Measurements from ENCODE around the gene PARVG. TPM values are rescaled to one million over a fixed set of nuclear protein-coding genes. Genes with fewer than 3 reads are reported as not detected.

PARVG gene
- total and polyA plus RNA-seq, 2 of the 8 experiments (the other 6 are each of a cell fraction or from before 2014, with no cell fraction given) = 0.37 to 1.5 TPM

DNA sequence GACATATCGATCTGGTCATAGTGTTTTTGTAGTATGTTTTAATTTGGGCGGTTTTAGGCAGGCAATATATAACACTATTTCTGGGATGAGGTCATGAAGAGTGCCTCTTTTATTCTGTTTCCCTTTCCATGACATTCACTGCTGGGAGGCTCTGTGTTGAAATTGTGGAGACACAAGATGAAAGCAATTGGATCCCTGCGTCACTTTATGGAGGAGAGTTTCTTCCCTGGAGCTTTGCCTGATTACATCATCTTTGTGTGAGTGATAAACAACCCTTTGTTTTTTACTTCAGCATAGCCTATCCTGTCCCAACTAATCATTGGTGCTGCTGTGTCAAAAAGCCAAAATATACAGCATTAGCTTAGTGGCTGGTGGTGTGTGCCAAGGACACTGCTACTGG is 48.6 kb downstream of the PARVG start (continued):
- TF ChIP-seq, protein P1, sequence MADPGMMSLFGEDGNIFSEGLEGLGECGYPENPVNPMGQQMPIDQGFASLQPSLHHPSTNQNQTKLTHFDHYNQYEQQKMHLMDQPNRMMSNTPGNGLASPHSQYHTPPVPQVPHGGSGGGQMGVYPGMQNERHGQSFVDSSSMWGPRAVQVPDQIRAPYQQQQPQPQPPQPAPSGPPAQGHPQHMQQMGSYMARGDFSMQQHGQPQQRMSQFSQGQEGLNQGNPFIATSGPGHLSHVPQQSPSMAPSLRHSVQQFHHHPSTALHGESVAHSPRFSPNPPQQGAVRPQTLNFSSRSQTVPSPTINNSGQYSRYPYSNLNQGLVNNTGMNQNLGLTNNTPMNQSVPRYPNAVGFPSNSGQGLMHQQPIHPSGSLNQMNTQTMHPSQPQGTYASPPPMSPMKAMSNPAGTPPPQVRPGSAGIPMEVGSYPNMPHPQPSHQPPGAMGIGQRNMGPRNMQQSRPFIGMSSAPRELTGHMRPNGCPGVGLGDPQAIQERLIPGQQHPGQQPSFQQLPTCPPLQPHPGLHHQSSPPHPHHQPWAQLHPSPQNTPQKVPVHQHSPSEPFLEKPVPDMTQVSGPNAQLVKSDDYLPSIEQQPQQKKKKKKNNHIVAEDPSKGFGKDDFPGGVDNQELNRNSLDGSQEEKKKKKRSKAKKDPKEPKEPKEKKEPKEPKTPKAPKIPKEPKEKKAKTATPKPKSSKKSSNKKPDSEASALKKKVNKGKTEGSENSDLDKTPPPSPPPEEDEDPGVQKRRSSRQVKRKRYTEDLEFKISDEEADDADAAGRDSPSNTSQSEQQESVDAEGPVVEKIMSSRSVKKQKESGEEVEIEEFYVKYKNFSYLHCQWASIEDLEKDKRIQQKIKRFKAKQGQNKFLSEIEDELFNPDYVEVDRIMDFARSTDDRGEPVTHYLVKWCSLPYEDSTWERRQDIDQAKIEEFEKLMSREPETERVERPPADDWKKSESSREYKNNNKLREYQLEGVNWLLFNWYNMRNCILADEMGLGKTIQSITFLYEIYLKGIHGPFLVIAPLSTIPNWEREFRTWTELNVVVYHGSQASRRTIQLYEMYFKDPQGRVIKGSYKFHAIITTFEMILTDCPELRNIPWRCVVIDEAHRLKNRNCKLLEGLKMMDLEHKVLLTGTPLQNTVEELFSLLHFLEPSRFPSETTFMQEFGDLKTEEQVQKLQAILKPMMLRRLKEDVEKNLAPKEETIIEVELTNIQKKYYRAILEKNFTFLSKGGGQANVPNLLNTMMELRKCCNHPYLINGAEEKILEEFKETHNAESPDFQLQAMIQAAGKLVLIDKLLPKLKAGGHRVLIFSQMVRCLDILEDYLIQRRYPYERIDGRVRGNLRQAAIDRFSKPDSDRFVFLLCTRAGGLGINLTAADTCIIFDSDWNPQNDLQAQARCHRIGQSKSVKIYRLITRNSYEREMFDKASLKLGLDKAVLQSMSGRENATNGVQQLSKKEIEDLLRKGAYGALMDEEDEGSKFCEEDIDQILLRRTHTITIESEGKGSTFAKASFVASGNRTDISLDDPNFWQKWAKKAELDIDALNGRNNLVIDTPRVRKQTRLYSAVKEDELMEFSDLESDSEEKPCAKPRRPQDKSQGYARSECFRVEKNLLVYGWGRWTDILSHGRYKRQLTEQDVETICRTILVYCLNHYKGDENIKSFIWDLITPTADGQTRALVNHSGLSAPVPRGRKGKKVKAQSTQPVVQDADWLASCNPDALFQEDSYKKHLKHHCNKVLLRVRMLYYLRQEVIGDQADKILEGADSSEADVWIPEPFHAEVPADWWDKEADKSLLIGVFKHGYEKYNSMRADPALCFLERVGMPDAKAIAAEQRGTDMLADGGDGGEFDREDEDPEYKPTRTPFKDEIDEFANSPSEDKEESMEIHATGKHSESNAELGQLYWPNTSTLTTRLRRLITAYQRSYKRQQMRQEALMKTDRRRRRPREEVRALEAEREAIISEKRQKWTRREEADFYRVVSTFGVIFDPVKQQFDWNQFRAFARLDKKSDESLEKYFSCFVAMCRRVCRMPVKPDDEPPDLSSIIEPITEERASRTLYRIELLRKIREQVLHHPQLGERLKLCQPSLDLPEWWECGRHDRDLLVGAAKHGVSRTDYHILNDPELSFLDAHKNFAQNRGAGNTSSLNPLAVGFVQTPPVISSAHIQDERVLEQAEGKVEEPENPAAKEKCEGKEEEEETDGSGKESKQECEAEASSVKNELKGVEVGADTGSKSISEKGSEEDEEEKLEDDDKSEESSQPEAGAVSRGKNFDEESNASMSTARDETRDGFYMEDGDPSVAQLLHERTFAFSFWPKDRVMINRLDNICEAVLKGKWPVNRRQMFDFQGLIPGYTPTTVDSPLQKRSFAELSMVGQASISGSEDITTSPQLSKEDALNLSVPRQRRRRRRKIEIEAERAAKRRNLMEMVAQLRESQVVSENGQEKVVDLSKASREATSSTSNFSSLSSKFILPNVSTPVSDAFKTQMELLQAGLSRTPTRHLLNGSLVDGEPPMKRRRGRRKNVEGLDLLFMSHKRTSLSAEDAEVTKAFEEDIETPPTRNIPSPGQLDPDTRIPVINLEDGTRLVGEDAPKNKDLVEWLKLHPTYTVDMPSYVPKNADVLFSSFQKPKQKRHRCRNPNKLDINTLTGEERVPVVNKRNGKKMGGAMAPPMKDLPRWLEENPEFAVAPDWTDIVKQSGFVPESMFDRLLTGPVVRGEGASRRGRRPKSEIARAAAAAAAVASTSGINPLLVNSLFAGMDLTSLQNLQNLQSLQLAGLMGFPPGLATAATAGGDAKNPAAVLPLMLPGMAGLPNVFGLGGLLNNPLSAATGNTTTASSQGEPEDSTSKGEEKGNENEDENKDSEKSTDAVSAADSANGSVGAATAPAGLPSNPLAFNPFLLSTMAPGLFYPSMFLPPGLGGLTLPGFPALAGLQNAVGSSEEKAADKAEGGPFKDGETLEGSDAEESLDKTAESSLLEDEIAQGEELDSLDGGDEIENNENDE (IDR thresholded peaks at IDR 0.05; ENCODE audit: insufficient replicate concordance, low read length) = no peak
- TF ChIP-seq, protein P2, sequence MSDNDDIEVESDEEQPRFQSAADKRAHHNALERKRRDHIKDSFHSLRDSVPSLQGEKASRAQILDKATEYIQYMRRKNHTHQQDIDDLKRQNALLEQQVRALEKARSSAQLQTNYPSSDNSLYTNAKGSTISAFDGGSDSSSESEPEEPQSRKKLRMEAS (IDR thresholded peaks at IDR 0.05) = no peak
- TF ChIP-seq SRF (IDR thresholded peaks at IDR 0.05; ENCODE audit: low read depth, low read length) (no peak), EZH2 (IDR thresholded peaks at IDR 0.05; ENCODE audit: low read depth, low read length, severe bottlenecking) (no peak), NANOG (IDR thresholded peaks at IDR 0.05; ENCODE audit: insufficient read depth, low read depth, low read length, poor library complexity, severe bottlenecking) (no peak), CBX5 (IDR thresholded peaks at IDR 0.05; ENCODE audit: low read depth, low read length) (no peak), BRCA1 (IDR thresholded peaks at IDR 0.05; ENCODE audit: low read depth, low read length) (no peak), MAFK (IDR thresholded peaks at IDR 0.05; ENCODE audit: low read depth, low read length) (no peak), CREB1 (IDR thresholded peaks at IDR 0.05) (no peak)
